C4-2B (cell line): ENCODE data around the gene DDIAS.

Experiments
- ZFX ChIP-seq: fragments of 450-650 bp; IDR thresholded peaks from 2 replicates; pipeline ENCODE4 v1.6.1; 2017
- TF ChIP-seq, protein P1 (sequence below): fragments of 450-650 bp; conservative IDR thresholded peaks from 2 replicates; pipeline ENCODE4 v1.5.1; 2017; ENCODE audit warnings: mild to moderate bottlenecking

DNA sequence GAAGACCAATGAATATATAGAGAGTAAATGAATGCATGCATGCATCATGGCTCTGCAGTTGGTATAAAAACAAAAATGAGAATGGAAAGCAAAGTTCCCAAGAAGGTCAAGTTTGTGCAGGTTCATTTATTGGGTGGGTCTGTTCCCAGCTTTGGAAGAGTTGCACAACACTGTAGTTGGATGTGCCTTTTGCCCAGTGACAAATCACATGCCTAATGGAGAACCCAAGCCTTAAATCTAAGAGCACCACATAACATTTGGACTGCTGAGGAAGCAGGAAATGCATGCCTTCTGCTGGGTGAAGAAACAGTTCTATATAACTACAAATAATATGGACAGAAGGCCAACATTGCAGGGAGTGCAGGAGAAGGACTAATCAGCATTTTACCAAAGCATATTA lies 31.9 kb upstream of the DDIAS start:
- TF ChIP-seq, protein P1, sequence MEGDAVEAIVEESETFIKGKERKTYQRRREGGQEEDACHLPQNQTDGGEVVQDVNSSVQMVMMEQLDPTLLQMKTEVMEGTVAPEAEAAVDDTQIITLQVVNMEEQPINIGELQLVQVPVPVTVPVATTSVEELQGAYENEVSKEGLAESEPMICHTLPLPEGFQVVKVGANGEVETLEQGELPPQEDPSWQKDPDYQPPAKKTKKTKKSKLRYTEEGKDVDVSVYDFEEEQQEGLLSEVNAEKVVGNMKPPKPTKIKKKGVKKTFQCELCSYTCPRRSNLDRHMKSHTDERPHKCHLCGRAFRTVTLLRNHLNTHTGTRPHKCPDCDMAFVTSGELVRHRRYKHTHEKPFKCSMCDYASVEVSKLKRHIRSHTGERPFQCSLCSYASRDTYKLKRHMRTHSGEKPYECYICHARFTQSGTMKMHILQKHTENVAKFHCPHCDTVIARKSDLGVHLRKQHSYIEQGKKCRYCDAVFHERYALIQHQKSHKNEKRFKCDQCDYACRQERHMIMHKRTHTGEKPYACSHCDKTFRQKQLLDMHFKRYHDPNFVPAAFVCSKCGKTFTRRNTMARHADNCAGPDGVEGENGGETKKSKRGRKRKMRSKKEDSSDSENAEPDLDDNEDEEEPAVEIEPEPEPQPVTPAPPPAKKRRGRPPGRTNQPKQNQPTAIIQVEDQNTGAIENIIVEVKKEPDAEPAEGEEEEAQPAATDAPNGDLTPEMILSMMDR: no peak
- no peak for TF ChIP-seq ZFX
